GM21423 (cell line): Measurements from ENCODE around the gene TMF1.

Experiments
- ATAC-seq: cut with Tn5 transposase; IDR thresholded peaks from one replicate; pipeline ENCODE4 v1.9.1; 2021; ENCODE audit warnings: mild to moderate bottlenecking, moderate library complexity; ENCODE audit not compliant: unreplicated experiment

Gene TMF1, protein sequence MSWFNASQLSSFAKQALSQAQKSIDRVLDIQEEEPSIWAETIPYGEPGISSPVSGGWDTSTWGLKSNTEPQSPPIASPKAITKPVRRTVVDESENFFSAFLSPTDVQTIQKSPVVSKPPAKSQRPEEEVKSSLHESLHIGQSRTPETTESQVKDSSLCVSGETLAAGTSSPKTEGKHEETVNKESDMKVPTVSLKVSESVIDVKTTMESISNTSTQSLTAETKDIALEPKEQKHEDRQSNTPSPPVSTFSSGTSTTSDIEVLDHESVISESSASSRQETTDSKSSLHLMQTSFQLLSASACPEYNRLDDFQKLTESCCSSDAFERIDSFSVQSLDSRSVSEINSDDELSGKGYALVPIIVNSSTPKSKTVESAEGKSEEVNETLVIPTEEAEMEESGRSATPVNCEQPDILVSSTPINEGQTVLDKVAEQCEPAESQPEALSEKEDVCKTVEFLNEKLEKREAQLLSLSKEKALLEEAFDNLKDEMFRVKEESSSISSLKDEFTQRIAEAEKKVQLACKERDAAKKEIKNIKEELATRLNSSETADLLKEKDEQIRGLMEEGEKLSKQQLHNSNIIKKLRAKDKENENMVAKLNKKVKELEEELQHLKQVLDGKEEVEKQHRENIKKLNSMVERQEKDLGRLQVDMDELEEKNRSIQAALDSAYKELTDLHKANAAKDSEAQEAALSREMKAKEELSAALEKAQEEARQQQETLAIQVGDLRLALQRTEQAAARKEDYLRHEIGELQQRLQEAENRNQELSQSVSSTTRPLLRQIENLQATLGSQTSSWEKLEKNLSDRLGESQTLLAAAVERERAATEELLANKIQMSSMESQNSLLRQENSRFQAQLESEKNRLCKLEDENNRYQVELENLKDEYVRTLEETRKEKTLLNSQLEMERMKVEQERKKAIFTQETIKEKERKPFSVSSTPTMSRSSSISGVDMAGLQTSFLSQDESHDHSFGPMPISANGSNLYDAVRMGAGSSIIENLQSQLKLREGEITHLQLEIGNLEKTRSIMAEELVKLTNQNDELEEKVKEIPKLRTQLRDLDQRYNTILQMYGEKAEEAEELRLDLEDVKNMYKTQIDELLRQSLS

DNA sequence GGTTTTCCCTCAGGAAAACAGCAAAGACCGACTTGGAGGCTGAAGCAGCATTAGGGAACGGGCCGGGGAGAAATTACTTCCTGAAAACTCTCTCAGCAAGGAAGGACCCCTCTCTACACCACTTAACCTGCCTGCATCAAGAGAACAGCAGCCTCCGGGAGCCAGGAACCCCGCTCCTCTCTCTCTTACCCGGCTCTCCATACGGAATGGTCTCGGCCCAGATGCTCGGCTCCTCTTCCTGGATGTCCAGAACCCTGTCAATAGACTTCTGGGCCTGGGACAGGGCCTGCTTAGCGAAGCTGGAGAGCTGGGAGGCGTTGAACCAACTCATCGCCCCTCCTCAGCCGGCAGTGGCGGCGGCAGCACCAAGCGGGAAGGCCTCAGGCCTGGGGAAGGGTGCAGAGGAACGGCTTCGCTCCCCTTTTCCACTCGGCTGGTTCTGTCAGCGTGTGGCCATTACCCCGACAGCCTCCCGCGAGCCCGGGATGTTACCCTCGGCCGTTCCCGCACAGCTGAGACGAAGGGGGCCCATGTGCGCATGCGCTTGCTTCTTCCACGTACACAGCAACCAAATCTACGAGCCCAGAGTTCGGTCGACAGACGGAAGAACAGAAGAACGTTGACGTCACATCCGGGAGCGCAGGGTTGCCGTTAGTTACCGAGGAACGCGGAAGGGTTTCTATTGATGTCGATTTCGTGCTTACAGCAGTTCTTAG, at the start of gene TMF1:
TMF1 (minus strand) TSS at position 578 of the 716 bp plus-strand sequence; CDS start at position 331, 247 bp downstream.
- peak; percentile 95 for ATAC-seq

DNA sequence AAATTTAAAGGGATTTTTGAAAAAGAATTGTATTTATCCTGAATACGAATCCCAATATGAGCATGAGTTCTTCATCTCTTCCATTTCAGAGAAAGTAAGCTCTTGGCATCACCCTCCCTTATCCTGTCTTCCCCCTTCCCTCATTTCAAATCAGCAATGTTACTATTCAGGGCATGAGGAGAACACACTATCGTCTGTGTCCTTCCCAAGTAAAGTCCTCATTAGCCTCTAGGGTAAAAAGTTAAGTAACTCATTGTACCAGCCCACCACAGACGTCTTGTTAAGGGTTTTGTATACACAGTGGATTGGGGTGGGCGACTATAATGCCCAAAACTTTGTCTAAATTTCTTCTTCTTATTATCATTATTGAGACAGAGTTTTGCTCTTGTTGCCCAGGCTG, 47.4 kb upstream of the TMF1 start:
- ATAC-seq: no peak

DNA sequence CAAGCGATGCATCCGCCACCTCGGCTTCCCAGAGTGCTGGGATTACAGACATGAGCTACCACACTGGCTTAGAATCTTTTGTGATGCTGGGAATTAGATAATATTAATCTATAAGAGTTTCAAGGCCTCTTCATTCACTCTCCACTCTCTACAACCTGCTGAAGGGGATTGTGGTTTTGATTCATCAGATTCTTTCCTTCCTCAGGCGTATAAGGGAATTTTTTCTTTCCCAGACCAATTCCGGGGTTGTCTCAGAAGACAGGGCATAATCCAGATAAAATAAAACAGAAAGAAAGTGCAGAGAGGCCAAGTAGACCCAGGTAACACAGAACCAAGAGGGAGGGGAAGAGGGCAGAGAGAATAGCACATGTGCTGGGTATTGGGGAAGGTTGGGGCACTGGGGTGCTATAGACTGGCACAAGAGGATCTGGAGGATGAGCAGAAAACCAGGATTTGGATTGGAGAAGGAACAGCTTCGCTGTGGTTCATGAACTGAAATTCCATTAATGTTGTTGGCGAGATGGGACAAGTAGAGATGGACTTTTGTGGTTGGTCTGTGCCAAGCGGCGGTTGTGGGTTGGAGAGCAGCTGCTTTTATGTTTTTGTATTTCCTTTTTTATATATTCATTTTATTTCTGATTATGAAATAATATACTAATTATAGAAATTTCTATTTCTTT, 45.4 kb upstream of the TMF1 start:
- no peak for ATAC-seq

DNA sequence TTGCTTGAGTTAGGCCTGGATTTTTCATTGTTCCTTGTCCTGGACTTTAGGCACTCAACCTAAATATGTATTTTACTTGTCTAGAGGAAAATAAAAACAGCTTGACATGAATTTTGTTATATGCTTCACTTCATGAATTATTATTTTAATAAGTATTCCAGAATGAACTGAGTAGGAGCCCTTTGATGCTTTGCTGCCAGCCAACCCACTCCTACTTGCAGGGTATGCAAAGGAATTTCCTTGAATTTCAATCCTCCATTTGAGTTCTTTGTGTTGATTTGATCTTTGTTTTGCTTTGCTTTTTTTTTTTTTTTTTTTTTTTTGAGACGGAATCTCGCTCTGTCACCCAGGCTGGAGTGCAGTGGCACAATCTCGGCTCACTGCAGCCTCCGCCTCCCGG, 44.2 kb upstream of the TMF1 start:
- ATAC-seq: no peak

DNA sequence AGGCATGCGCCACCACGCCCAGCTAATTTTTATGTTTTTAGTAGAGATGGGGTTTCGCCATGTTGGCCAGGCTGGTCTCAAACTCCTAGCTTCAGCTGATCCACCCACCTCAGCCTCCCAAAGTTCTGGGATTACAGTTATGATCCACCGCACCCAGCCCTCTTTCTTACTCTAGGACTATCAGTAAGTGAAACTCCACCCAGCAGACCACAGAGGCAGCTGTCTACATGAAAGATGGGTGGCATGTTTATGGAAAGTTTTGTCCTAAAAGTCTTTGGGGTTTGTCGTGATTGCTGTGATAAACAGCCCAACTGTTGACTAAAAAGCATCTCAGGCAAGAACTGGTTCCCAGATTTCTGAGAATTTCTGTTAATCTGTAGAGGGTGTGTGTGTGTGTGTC, 43.5 kb upstream of the TMF1 start:
- ATAC-seq: no peak

DNA sequence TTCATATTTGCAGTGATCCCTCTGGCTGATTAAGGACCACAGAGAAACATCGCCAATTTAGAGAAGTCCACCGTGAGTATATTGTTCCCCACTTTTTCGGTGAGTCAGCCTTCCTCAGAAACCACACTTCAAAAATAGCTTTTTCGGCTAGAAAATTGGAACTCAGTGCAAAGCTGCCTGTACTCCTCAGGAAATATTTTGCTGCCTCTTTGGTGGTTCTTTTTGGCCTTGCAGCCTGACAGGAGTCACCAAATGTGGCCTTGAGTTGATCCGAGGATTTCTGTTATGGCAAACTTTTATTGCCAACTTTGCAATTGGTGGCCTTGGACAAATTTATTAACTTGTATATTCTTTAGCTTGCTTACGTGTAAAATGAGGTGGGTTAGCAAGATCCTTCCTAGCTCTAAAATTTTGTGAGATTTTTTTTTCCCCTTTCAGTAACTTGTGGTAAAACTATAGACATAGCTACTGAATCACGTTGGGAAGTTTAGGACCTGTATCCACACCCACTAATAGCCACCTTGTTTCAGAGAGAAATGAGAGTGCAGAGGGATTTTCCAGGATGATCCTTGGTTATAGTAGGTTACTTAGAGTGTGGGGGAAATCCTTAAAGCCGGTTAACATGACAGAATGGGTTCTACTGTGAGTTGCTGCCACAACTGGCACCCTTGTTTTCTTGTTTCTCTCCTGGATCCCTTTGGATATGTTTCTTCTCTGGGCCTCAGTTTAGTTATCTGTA, 42.5 kb upstream of the TMF1 start:
- ATAC-seq: no peak

DNA sequence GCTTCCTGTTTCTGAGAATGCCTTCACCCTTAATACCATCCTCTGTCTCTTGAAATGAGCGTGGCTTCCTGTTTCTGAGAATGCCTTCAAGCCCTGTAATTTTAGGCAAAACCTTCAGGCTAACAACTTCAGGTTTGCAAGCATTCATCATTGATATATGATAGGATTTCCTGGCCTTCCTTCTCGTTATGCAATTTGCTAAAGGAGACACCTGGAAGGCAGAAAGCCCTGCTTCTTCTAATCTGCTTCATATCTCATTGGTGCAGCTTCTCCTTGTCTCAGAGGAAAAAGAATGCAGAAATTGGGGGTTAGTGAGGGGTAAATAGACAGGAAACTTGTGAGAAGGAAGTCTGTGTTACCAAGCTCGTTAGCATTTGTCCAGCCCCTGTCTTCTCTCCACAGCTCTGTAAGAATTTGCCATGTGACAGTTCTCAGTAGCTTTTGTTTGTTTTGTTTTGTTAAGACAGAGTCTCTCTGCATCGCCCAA, 39.9 kb upstream of the TMF1 start:
- peak; percentile 70 for ATAC-seq

DNA sequence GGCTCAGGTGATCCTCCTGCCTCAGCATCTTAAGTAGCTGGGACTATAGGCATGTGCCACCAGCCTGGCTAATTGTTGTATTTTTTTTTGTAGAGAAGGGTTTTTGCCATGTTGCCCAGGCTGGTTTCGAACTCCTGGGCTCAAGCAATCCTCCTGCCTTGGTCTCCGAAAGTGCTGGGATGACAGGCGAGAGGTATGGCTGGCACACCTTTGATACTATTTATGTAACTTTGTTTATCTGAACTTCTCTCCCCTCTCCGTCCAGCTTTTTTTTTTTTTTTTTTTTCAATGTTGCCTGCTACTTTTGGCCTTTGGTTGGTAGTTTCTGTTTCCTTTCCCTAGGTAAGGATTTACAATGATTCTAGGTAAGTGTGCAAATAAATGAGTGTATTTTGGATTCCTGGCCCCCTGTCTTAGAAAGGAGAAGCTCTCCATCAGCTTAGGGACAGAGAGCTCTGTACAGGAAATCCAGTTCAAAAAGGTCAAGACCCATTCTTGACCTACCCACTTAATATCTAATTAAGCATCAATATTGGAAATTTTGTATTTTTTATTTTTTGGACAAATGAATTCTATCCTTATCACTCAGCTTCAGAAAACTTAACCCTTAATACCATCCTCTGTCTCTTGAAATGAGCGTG, 39.4 kb upstream of the TMF1 start:
- no peak for ATAC-seq

DNA sequence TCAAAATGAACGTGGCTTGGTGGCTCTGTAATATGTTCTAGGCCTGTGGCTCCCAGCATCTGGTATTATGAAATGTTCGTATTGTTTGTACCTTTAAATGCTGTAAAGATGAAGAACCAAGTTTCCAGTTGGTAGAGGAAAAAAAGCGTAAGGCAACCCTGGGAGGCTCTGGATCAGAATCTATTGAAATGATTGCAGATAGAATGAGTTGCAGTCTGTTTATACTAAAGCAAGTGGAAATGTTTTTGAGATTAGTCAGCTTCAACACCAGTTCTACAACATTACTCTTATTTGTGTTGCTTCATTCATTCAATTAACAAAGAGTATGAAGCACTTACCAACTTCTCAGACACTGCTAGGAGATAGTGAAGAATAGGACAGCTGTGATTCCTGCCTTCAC, 37.9 kb upstream of the TMF1 start:
- no peak for ATAC-seq

DNA sequence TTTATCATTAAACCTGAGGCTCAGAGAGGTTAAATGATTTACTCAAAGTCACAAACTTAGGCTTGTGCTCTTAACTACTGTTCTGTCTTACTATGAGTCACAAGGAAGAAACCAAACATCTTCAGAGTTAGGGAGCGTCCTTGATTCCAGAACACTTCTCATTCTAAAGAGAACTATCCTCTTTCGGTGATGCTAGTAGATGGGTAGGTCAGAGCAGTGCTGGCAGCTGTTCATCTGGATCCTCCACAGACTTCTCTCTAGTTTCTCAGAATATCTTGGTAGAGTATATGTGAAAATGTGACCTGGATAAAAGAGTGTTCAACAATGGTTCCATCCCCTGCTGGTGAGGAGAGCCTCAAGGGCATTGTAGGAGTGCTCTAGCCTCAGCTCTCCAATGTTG, 35.9 kb upstream of the TMF1 start:
- ATAC-seq: peak; percentile 18

DNA sequence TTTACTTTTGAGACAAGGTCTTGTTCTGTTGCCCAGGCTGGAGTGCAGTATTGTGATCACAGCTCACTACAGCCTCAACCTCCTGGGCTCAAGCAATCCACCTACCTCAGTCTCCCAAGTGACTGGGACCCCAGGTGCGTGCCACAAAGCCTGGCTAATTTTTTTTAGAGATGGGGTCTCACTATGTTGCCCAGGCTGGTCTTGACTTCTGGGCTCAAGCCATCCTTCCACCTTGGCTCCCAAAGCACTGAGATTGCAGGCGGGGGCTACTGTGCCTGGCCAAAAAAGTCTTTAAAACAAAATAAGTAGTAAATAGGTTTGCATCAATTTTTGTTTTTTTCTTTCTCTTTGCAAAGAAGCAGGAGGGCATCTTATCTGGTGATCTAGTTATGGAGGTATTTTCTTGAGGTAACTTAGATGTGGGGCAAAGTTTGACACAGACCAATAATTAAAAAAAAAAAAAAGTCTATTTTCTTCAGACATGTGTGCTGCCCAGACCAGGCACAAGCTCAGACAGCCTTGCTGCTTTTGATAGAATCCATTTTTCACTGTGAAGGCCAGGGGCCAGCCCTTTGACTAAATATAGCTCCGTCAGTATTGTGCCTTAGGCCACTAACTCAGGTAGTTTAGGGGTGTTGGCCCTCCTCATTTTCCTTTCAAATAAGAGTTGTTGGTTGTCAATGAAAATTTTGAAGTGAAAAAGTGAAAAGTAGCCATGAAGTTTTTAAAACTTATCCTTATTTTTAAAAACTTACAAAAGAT, 35.1 kb upstream of the TMF1 start:
- no peak for ATAC-seq

DNA sequence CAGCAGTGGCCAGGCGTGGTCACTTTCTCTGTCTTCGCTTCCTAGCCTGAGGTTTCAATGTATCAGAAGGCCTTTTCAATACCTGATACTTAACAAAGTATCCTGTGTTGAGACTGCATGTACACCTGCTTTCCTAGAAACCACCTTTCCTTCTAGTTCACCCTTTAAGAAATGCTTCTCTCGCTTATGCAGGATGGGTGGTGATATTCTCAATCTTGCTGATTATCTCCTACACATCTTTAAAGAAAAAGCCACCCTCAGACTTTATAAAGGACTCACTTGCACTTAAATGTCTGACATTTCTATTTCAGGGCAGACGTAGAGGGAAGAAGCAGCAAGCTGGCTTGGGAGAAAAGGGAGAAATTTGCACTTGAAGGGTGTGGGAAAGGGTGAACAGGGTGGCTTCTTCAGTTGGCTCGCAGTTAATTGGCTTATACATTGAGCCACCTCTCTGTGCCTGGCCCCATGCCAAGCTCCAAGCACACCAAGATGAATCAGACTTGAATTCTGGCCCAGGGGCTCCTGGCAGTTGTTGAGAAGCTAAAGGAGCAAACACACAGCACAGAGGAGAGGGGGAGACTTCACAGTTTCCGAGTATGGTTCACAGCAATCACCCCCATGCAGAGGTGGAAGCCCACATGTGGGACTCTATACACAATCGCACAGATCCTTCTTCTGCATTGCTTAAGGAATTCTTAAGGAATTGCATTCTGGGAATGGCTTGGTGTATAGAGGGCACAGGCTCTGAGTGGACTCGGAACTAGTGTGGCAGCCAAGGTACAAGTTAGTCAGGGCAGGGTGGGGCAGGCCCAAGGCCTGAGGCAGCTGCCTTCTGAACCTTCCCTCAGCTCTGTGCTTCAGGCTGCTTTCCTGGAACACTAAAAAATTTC, 33.9 kb upstream of the TMF1 start:
- ATAC-seq: no peak

DNA sequence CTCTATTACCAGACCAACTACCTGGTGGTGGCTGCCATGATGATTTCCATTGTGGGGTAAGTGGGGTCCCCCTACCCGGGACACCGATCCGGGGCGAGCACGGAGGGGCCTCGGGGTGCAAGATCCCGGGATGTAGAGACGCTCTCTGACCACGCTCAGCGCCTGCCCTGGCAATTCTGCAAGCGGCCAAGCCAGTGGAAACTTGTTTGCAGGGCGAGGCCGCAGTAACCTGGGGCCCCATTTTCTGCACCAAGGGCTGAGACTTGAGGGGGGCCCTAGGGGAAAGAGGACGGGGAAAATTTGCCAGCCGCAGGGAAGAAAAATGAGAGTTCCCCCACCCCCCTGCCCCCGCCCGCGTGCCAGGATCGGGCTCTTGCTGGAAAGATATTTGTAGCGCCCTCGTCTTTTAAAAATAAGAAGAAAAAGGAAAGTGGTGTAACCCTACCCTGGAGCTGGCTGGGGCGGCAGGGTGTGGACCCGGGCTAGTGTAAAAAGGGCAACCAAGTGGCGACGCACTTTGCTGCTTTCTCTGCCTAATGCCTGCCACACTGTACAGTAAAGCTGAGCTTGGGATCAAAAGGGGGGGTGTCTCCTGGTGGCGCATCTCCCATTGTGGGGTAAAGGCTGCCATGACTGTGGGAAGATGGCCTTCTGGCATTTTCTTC, 33.2 kb upstream of the TMF1 start:
- ATAC-seq: no peak

DNA sequence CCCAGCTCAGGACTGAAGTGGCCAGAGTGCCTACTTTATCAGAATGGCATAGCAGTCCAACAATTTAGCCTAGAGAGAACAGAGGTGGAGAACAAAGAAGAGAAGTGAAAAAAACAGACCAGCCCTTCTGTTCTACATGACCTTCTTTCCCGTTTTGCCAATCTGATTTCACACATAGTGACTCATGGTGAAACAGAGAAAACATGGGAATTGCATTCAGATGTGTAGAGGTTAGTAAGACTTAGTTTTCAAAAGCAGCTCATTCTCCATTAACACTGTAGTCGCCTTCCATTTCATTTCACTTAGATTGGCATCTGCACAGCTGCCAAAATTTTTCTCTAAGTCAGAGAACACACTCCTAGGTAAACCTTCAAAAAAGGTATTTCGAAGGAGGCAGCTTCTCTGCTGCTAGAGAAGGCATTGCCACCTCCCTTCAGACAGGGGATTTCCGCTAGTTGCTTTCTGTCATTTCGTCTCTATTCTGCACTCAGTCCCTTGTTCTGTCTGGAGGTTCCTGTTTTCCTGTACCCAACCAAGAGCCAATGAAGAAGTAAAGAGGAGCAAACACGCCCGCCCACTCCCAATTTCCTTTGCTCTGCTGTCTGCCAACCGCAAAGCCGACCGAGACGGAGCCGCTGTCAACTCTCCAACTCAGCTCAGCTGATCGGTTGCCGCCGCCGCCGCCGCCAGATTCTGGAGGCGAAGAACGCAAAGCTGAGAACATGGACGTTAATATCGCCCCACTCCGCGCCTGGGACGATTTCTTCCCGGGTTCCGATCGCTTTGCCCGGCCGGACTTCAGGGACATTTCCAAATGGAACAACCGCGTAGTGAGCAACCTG, 32.4 kb upstream of the TMF1 start, which contains the start of gene ARL6IP5:
ARL6IP5 (plus strand) TSS at position 612 of the 842 bp plus-strand sequence; CDS start at position 723, 111 bp downstream.
- peak; percentile 45 for ATAC-seq

DNA sequence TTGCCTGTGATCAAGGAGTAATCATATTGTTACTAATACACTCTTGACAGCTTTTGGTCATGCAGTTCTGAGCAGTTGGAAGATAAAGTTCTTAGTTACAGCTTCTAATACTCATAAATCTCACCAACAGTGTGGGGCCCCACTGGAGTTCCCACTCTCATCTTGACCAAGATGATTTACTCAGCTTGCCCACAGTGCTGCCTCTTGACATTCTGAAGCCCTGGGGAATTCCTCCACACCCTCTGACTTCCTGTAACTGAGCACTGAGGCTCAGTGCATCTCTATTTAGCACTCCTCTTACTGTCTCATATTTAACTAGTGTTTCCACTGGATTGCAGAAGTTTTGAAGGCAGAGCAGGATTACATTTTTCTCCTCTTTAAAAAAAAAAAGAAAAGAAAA, 30.7 kb upstream of the TMF1 start:
- peak; percentile 54 for ATAC-seq

DNA sequence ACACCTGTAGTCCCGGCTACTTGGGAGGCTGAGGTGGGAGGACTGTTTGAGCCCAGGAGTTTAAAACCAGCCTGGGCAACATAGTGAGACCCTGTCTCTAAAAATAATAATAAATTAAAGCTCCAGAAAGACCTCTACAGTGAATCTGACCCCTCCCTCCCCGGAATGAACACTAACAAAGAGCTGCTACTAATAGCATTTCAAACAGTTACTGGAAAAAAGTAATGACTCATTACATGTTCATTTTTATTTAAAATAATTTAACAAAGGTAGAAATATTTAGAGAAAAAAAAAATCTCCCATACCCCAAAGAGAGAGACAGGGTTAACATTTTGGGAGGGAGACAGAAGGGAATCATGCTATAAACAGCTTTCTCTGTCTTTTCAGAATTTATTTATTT, 30.2 kb upstream of the TMF1 start:
- ATAC-seq: no peak
